Measurements from ENCODE around the gene OR6M1. TPM values are rescaled to one million over a fixed set of nuclear protein-coding genes. Genes with fewer than 3 reads are reported as not detected.

The OR6M1 gene
- total and polyA plus RNA-seq, 2 of the 4 experiments (the other 2 are of a cell fraction): not detected

DNA sequence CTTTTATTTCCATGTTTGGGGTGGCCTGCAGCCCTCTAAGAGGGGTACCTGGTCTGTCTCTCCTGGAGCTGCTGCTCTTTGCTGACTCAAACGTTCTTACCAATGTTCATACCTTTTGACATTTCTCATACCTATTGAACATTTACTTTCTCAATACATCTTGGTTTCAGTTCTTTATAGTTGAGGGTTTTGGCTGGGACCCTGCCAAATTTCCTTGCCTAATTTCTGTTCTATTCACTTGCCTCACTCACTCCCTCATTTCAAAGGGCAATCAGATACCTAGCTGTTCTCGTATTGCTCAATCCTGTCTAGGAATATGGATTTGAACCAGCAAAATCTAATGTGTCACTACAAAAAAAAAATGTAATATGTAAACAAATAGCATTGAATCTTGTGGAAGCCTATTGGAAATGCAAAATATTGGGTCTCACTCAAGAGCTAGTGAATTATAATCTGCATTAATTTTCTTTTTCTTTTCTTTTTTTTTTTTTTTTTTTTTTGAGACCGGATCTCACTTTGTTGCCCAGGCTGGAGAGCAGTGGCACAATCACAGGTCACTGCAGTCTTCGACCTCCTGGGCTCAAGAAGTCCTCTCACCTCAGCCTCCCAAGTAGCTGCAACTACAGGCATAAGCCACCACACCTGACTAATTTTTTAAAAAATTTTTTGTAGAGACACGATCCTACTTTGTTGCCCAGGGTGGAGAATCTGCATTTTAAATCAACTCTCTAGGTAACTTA is 7.5 kb downstream of the OR6M1 start:
- Histone ChIP-seq H2AK5ac (ENCODE audit: low read depth, low read length) (no peak overlapping the region), H4K20me1 (ENCODE audit: insufficient read depth, low read length) (no peaks in the 10 kb centered on the region), H2AFZ (replicated peaks; ENCODE audit: low read length, poor library complexity) (no peak overlapping the region), H3K4ac (ENCODE audit: low read depth, low read length) (no peak overlapping the region), H3K36me3 (ENCODE audit: control insufficient read depth, insufficient read depth, low read length) (no peaks in the 10 kb centered on the region), H3K4me2 (ENCODE audit: low read depth, low read length) (no peak overlapping the region), H3K9ac (ENCODE audit: low read depth, low read length) (no peak overlapping the region), H2BK15ac (ENCODE audit: low read depth, low read length) (no peak overlapping the region), H4K91ac (ENCODE audit: insufficient read depth, low read depth, low read length) (no peak overlapping the region), H3K56ac (ENCODE audit: extremely low read depth, insufficient read depth, low read length) (no peak overlapping the region), H3K23ac (ENCODE audit: low read depth, low read length) (no peak overlapping the region), H3K27me3 (ENCODE audit: control insufficient read depth, insufficient read depth, low read length) (no peaks in the 10 kb centered on the region), H2AK9ac (replicated peaks; ENCODE audit: low read depth, low read length, poor library complexity) (no peak overlapping the region), H3K14ac (replicated peaks; ENCODE audit: low read depth, low read length) (no peak overlapping the region), H4K5ac (ENCODE audit: low read depth, low read length) (no peak overlapping the region), H4K8ac (ENCODE audit: low read depth in 2 of 2, low read length in 2 of 2) (no peak overlapping the region), H3K4me3 (ENCODE audit: insufficient read depth, low read depth, low read length) (no peak overlapping the region), H3K9me1 (ENCODE audit: insufficient read depth, low read length) (no peaks in the 10 kb centered on the region), H2BK20ac (ENCODE audit: low read depth, low read length) (no peak overlapping the region), H3K9me3 (ENCODE audit: control insufficient read depth, insufficient read depth, low read length) (no peaks in the 10 kb centered on the region), H3K4me1 (ENCODE audit: control insufficient read depth, insufficient read depth, low read length) (no peaks in the 10 kb centered on the region), H3K79me1 (ENCODE audit: low read depth in 1 of 2, low read length in 2 of 2) (no peaks in the 10 kb centered on the region), H3K18ac (ENCODE audit: low read depth, low read length) (no peak overlapping the region), H2BK120ac (ENCODE audit: low read depth, low read length) (no peak overlapping the region), H3K27ac (ENCODE audit: insufficient read depth, low read length) (no peak overlapping the region), H2BK5ac (ENCODE audit: low read depth, low read length, poor library complexity, severe bottlenecking) (no peak overlapping the region)
- no CpG with 5 or more reads among the region's 5 CpGs for WGBS, 2 experiments (ENCODE audit: extremely low coverage in 2 of 2, insufficient read length in 1 of 2)
- BruUV-seq (replicated peaks): no TSS peak
- in situ Hi-C loops (cut with MboI; ENCODE audit: low sequenced_read_pairs): no loop called here
- ATAC-seq (ENCODE audit: low read depth): no peak
- TF ChIP-seq MXI1 (IDR thresholded peaks at IDR 0.05; ENCODE audit: borderline replicate concordance, low read depth, low read length) (no peak), NFE2L2 (IDR thresholded peaks at IDR 0.05; ENCODE audit: low read depth, low read length) (no peak), CEBPB (IDR thresholded peaks at IDR 0.05; ENCODE audit: low read depth, low read length) (0 out of 2 replicates have a peak, but pooled peaks have one; percentile 1)
- POLR2A ChIA-PET (ENCODE audit: unreplicated experiment): no interaction called here
- CTCF ChIA-PET: interaction anchor here (0.6 kb wide), 2 partner anchors 70 to 398 kb away, joined by 3 to 6 read pairs; no protein-coding TSS in a partner anchor
- intact Hi-C loops (cut with micrococcal nuclease): no loop called here
- no peak for DNase-seq
- dilution Hi-C loops (cut with HindIII; ENCODE audit: low sequenced_read_pairs, unreplicated experiment): no loop called here
